GM18502 (cell line): Measurements from ENCODE around the gene CBLL1.

Source experiments
- ATAC-seq: cut with Tn5 transposase; IDR thresholded peaks from one replicate; pipeline ENCODE4 v1.9.1; 2021; ENCODE audit warnings: mild to moderate bottlenecking; ENCODE audit not compliant: unreplicated experiment, poor library complexity

CBLL1 gene

GRCh38 chr7:107742678-107743566, 1.0 kb upstream of the CBLL1 start:
- peak; percentile 34 for ATAC-seq

- ATAC-seq: peak; percentile 45
Observed at GRCh38 chr7:107744345-107744750, 406 bp downstream of the CBLL1 start.

- no peak for ATAC-seq
Observed at GRCh38 chr7:107746006-107746405, 2.1 kb downstream of the CBLL1 start.

- ATAC-seq: no peak
Observed at GRCh38 chr7:107751113-107751512, 7.2 kb downstream of the CBLL1 start.

- no peak for ATAC-seq
Observed at GRCh38 chr7:107754642-107755041, 10.7 kb downstream of the CBLL1 start.

- no peak for ATAC-seq
Observed at GRCh38 chr7:107758667-107759066, 14.7 kb downstream of the CBLL1 start.

GRCh38 chr7:107767391-107767790, 23.4 kb downstream of the CBLL1 start:
- no peak for ATAC-seq

- ATAC-seq: no peak
Observed at GRCh38 chr7:107768263-107768662, 24.3 kb downstream of the CBLL1 start.

GRCh38 chr7:107773027-107773426, 29.1 kb downstream of the CBLL1 start:
- ATAC-seq: no peak

- no peak for ATAC-seq
Observed at GRCh38 chr7:107777702-107778101, 33.8 kb downstream of the CBLL1 start.

- no peak for ATAC-seq
Observed at GRCh38 chr7:107778283-107778682, 34.3 kb downstream of the CBLL1 start.

GRCh38 chr7:107779647-107780099, 35.7 kb downstream of the CBLL1 start:
- ATAC-seq: no peak

GRCh38 chr7:107782374-107782773, 38.4 kb downstream of the CBLL1 start:
- no peak for ATAC-seq

GRCh38 chr7:107783648-107784047, 39.7 kb downstream of the CBLL1 start:
- ATAC-seq: no peak

GRCh38 chr7:107785170-107785569, 41.2 kb downstream of the CBLL1 start:
- no peak for ATAC-seq

GRCh38 chr7:107785926-107786325, 42.0 kb downstream of the CBLL1 start:
- no peak for ATAC-seq

GRCh38 chr7:107788216-107788615, 44.3 kb downstream of the CBLL1 start:
- ATAC-seq: no peak

GRCh38 chr7:107788662-107789061, 44.7 kb downstream of the CBLL1 start:
- ATAC-seq: no peak

GRCh38 chr7:107789647-107790046, 45.7 kb downstream of the CBLL1 start:
- ATAC-seq: no peak

GRCh38 chr7:107792364-107792763, 48.4 kb downstream of the CBLL1 start:
- no peak for ATAC-seq

GRCh38 chr7:107799647-107800264, 55.8 kb downstream of the CBLL1 start:
- ATAC-seq: no peak
